Pancreas (tissue), 10 donors: ENCODE measurements around the gene PLRG1. TPM values are rescaled to one million over a fixed set of nuclear protein-coding genes. Genes with fewer than 3 reads are reported as not detected.

Experiments
- ATAC-seq, 4 donors: fragments of 200-7000 bp; cut with Tn5 transposase; one replicate each; pipeline versions ENCODE4 v1.8.0 to v1.9.1; 2020; ENCODE audit warnings: mild to moderate bottlenecking in 4 of 4, moderate library complexity in 4 of 4
- DNase-seq, 6 donors: peaks; one replicate each; pipeline ENCODE4 v3.0.0-alpha.2; 2020
- FAIRE-seq: peaks from 2 replicates; lab custom pipeline; 2012; peaks lifted over from hg19 to GRCh38; lab: Jason Lieb, UNC
- H3K27ac ChIP-seq, 4 donors: fragments of 200-600 bp; sonication (generic); 1 replicate in 3 of 4; 2 replicates in 1 of 4; pipeline versions ENCODE4 v1.5.0 to v1.8.0; 2020
- H3K27me3 ChIP-seq, 4 donors: fragments of 200-600 bp; one replicate each; pipeline ENCODE4 v1.8.0; 2021
- H3K36me3 ChIP-seq, 3 donors: fragments of 200-600 bp; sonication (generic) in 1 of 3; one replicate each; pipeline versions ENCODE4 v1.5.0 to v1.8.0; 2020 to 2021
- H3K4me1 ChIP-seq, 3 donors: fragments of 200-600 bp; one replicate each; pipeline ENCODE4 v1.8.0; 2021
- H3K4me3 ChIP-seq, 4 donors: fragments of 200-600 bp; sonication (generic) in 2 of 4; one replicate each; pipeline versions ENCODE4 v1.5.0 to v1.8.0; 2020 to 2021
- H3K9me3 ChIP-seq, 4 donors: fragments of 200-600 bp; one replicate each; pipeline ENCODE4 v1.8.0; 2021
- CTCF ChIP-seq, 4 donors: fragments of 200-600 bp; sonication (generic) in 3 of 4; IDR thresholded peaks; one replicate each; pipeline versions ENCODE4 v1.5.0 to v1.8.0; 2021; ENCODE audit warnings: antibody characterized with exemption in 4 of 4
- WGBS, 2 donors: extraction: QIAGEN DNeasy Blood & Tissue Kit; methylation state at CpG; one replicate each; pipeline ENCODE4 v1.1.7; 2013; 5-methylcytosine and 5-hydroxymethylcytosine counted together
- intact Hi-C, 3 donors: fragments of 100-400 bp; cut with DNase I; formaldehyde crosslinking; loops; one replicate each; pipeline versions ENCODE4 v1.11.1 to v1.14.2; 2022
- polyA plus RNA-seq, 2 donors: library from polyadenylated mRNA; stranded (reverse); fragments of 200-250 nt; gene quantifications; one replicate each; pipeline ENCODE4 v1.2.3, GENCODE V29; 2013
- total RNA-seq, 6 donors: library from RNA; stranded (reverse); fragmentation: NEBNext Ultra II Directional in 4 of 6; extraction: Animal tissue kit (Norgen Biotek cat#: 25700) in 4 of 6; gene quantifications; one replicate each; pipeline versions ENCODE4 v1.2.1 to v1.2.4, GENCODE V29; 2021 to 2023
- donor health status: healthy with polysubstance abuse.
- donor health status: DM: no; HTN: no; CAD: no; lungs with moderate emphysema.
- donor health status: DM: no; HTN: no; CAD: no.
- donor health status: control.
- donor health status: control.
- donor health status: Bipolar disorder and iron deficiency.
- donor health status: DM: yes; HTN: yes; CAD: no.
- donor health status: DM: no; HTN: no; CAD: no.
- donor health status: DM: no; HTN: no; CAD: no.
- donor health status: DM: yes; HTN: yes; CAD: no.

Gene PLRG1
- total and polyA plus RNA-seq, 8 donors: 18.5 to 38.6 (median 30.5) TPM

GRCh38 chr4:154526151-154526550, 24.0 kb downstream of the PLRG1 start:
- no peak for TF ChIP-seq CTCF (IDR thresholded peaks at IDR 0.05)
- ATAC-seq (no peak), DNase-seq (no peak), FAIRE-seq (no peak)
- Histone ChIP-seq H3K36me3 (no peaks in the 10 kb centered on the region), H3K27me3 (peaks cover 0 to 6% (median 0%) of the 10 kb centered on the region in 4 donors), H3K9me3 (no peaks in the 10 kb centered on the region), H3K27ac (no peak overlapping the region), H3K4me1 (no peaks in the 10 kb centered on the region), H3K4me3 (no peak overlapping the region)
- intact Hi-C loops: no loop called here
- WGBS, 2 donors: 27 to 29% methylated on average over 2 of the region's 2 CpGs

DNA sequence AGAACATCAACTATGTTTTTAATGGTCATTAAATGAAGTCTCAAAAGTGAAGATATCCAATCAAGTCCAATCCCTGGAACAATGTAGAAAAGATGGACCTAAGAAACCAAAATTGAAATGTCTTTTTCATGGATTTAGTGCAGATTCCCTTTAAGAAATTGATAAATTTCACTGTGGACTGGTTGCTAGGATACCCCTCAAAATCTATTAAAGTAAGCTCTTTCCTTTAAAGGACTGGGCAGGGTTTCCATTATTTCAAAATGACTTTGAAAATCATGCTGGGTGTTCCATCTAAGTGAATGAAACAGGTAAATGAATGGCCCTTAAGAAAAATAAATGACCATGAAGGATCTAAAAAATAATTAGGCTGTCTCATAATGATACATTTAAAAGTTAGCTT, 28.6 kb downstream of the PLRG1 start:
- Histone ChIP-seq H3K36me3 (no peaks in the 10 kb centered on the region), H3K27me3 (peaks cover 0 to 6% (median 0%) of the 10 kb centered on the region in 4 donors), H3K9me3 (no peaks in the 10 kb centered on the region), H3K27ac (no peak overlapping the region), H3K4me1 (no peaks in the 10 kb centered on the region), H3K4me3 (no peak overlapping the region)
- ATAC-seq (no peak), DNase-seq (no peak), FAIRE-seq (no peak)
- TF ChIP-seq CTCF (IDR thresholded peaks at IDR 0.05): no peak
- intact Hi-C loops: no loop called here

DNA sequence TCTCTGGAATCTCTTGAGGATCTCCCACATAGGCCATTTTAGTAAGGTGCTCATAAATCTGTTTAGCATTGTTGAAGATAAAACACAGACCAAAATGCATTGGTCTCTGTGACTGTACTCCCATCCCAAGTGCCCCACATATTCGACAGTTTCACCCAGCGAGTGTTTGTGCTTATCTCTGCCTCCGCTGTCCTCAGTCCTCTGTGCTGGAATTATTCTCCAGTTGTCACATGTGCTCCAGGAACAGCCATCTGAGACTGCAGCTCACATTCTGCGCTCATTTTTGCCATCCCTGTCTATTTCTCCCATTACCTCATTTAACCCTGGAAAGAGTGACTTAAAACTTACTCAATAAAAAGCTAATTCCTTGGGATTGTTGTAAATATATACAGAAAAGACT, 31.0 kb downstream of the PLRG1 start:
- no peak for DNase-seq
- FAIRE-seq: no peak
- H3K36me3 ChIP-seq: no peaks in the 10 kb centered on the region
- peaks cover 0 to 6% (median 0%) of the 10 kb centered on the region in 4 donors for H3K27me3 ChIP-seq
- TF ChIP-seq CTCF (IDR thresholded peaks at IDR 0.05): no peak
- intact Hi-C loops: no loop called here
- H3K9me3 ChIP-seq: no peaks in the 10 kb centered on the region
- no peaks in the 10 kb centered on the region for H3K4me1 ChIP-seq
- WGBS, 2 donors: 75 to 78% methylated on average over 4 of the region's 4 CpGs
- H3K4me3 ChIP-seq: no peak overlapping the region
- H3K27ac ChIP-seq: no peak overlapping the region
- no peak for ATAC-seq

DNA sequence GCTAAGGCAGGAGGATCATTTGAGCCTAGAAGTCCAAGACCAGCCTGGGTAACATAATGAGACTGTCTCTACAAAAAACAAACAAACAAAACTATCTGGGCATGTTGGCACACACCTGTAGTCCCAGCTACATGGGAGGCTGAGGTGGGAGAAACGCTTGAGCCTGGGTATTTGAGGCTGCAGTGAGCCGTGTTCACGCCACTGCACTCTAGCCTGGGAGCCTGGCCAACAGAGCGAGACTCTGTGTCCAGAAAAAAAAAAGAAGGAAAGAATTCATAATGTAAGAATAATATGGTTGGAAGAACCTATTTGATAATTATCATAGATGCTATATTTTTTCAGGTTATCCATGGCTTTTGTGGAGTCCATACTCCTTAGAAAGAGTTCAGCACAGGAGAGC, 32.6 kb downstream of the PLRG1 start:
- no peaks in the 10 kb centered on the region for H3K36me3 ChIP-seq
- WGBS, 2 donors: 62 to 70% methylated on average over 4 of the region's 4 CpGs
- no peak for FAIRE-seq
- no peak overlapping the region for H3K4me3 ChIP-seq
- intact Hi-C loops: no loop called here
- ATAC-seq: no peak
- no peaks in the 10 kb centered on the region for H3K9me3 ChIP-seq
- peaks cover 0 to 3% (median 0%) of the 10 kb centered on the region in 4 donors for H3K27me3 ChIP-seq
- no peaks in the 10 kb centered on the region for H3K4me1 ChIP-seq
- no peak for TF ChIP-seq CTCF (IDR thresholded peaks at IDR 0.05)
- no peak for DNase-seq
- no peak overlapping the region for H3K27ac ChIP-seq

DNA sequence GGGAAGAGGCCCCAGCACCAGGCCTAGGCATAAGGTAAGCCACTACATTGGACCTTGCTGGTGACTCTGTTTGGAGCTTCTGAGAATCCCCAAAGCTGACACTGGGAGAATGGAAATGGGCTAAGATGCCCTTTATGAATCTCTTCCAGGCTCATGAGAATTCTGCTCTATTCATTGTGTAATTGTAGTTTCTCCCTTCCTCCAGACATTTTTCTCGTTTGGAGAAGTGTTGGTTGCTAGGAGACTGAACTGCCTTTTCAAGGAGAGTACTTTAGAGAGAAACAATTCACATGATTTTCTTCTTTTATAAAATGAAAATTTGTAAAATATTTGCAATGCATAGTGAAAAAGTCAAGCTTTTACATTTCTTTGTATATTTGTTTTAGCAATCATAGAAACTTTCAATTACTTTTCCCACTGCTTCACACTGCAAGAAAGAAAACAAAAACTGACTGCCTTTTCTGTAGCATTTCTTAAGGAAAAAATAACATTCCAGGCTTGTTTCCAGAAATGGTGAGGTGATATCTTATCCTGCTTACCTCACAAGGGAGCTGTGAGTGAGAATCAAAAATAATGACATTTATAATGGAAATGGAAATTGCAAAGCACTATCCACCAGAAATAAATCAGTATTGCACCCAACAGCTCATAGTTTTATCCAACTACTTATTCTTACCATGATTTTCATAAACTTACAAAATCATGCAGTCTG, 33.7 kb downstream of the PLRG1 start:
- ATAC-seq: no peak
- Histone ChIP-seq H3K27me3 (no peaks in the 10 kb centered on the region), H3K4me1 (no peaks in the 10 kb centered on the region), H3K27ac (no peak overlapping the region), H3K4me3 (no peak overlapping the region), H3K9me3 (no peaks in the 10 kb centered on the region), H3K36me3 (no peaks in the 10 kb centered on the region)
- no peak for FAIRE-seq
- intact Hi-C loops: no loop called here
- no peak for TF ChIP-seq CTCF (IDR thresholded peaks at IDR 0.05)
- no peak for DNase-seq
- 18 to 38% methylated on average over 1 of the region's 1 CpG for WGBS, 2 donors
